Stimulated activated naive B cell treated with anti-CD40 and anti-IgM and Interleukin-4, amounts not matched to agents 10 μg/mL and 1 μg/mL and 100 μg/mL, for 72 hours (primary cell): ENCODE data around the gene TMPRSS15.
A peak's percentile ranks its signal among the peaks of the same experiment; 100 is the strongest.

Experiments
- ATAC-seq, 2 donors: fragments of 150-1000 bp; cut with Tn5 transposase; replicated peaks; 2 replicates each; pipeline ENCODE4 v1.10.0; 2021; ENCODE audit warnings: moderate library complexity in 1 of 2
- DNase-seq: peaks from one replicate; pipeline ENCODE4 v3.0.0; 2021
- H3K27ac Mint-ChIP-seq: one replicate; pipeline ENCODE4 v1.8.0; 2022; ENCODE audit warnings: mild to moderate bottlenecking, mixed read lengths
- H3K27me3 Mint-ChIP-seq, 2 donors: one replicate each; pipeline ENCODE4 v1.8.0; 2022; ENCODE audit warnings: mixed read lengths in 2 of 2
- H3K36me3 Mint-ChIP-seq, 2 donors: one replicate each; pipeline ENCODE4 v1.8.0; 2022; ENCODE audit warnings: mixed read lengths in 2 of 2, mild to moderate bottlenecking in 1 of 2
- H3K4me1 Mint-ChIP-seq, 2 donors: one replicate each; pipeline ENCODE4 v1.8.0; 2022; ENCODE audit warnings: mixed read lengths in 2 of 2, mild to moderate bottlenecking in 1 of 2
- H3K4me3 Mint-ChIP-seq, 2 donors: one replicate each; pipeline ENCODE4 v1.8.0; 2022; ENCODE audit warnings: mild to moderate bottlenecking in 2 of 2, mixed read lengths in 2 of 2, moderate library complexity in 1 of 2
- H3K9me3 Mint-ChIP-seq, 2 donors: one replicate each; pipeline ENCODE4 v1.8.0; 2022; ENCODE audit warnings: mixed read lengths in 2 of 2, mild to moderate bottlenecking in 1 of 2

The TMPRSS15 gene

DNA sequence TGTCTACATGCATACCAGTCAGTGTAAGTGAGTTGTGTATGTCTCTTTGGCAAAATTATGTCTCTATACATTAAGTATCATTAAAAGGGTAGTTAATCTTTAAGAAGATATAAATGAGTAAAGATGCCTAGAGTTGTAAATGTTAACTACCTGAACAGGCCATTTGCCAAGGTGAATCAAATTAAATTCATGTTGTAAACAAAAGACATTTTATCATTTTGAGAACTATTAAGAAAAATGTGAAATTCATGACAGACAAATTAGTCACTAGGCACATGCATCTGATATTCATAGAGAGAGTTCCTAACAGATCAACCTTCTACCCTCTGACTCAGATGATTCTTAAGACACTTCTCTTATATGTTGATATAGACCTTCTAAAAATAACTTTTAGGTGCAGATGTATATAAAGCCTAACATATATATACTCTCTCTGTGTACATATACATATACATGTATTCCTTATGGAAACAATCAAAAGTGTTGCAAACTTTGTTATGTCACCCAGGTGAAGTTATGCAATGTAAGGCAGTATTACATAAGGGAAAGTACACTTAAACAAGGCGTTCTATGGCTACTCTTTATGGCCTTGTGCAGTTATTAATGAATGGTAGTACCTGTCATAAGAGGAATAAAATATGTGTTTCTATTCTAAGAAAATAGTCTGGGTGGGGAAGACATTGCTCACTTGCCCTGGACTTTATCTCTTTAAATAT, at the start of gene TMPRSS15:
TMPRSS15 (minus strand) TSS at position 51 of the 716 bp plus-strand sequence. CDS start 163 bp downstream, outside the sequence.
- Mint-ChIP-seq H3K4me3 (no peak within 1 kb of the TSS), H3K27me3 (no peaks in the 10 kb centered on the region), H3K4me1 (no peaks in the 10 kb centered on the region), H3K27ac (no peak within 1 kb of the TSS), H3K9me3 (peaks cover 6 to 8% of the 10 kb centered on the region in 2 donors), H3K36me3 (no peaks in the 10 kb centered on the region)
- DNase-seq, result no peak
- no peak for ATAC-seq

DNA sequence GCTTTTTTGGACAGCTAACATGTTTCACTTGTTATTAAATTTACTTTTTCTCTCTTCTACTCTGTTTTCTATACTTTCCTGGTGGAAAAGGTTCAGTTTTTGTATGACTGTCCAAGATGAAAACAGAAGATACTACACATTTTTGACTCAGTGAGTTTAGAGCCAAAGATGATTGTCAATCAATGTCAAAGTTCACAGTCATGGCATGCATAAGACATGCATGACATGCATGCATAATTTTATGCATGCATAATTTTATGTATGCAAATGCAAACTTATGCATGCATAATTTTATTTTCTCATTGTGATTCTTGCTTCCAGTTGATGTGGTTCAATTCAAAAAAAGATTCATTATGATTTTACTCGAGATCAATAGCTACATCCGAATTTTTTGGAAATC, 48.1 kb upstream of the TMPRSS15 start:
- H3K36me3 Mint-ChIP-seq, result peaks cover 4 to 8% of the 10 kb centered on the region in 2 donors
- DNase-seq, result no peak
- peaks cover 5 to 6% of the 10 kb centered on the region in 2 donors for H3K9me3 Mint-ChIP-seq
- peaks cover 8% of the 10 kb centered on the region in 2 donors for H3K4me1 Mint-ChIP-seq
- no peak overlapping the region for H3K27ac Mint-ChIP-seq
- ATAC-seq, result no peak
- no peaks in the 10 kb centered on the region for H3K27me3 Mint-ChIP-seq
- H3K4me3 Mint-ChIP-seq, result no peak overlapping the region

DNA sequence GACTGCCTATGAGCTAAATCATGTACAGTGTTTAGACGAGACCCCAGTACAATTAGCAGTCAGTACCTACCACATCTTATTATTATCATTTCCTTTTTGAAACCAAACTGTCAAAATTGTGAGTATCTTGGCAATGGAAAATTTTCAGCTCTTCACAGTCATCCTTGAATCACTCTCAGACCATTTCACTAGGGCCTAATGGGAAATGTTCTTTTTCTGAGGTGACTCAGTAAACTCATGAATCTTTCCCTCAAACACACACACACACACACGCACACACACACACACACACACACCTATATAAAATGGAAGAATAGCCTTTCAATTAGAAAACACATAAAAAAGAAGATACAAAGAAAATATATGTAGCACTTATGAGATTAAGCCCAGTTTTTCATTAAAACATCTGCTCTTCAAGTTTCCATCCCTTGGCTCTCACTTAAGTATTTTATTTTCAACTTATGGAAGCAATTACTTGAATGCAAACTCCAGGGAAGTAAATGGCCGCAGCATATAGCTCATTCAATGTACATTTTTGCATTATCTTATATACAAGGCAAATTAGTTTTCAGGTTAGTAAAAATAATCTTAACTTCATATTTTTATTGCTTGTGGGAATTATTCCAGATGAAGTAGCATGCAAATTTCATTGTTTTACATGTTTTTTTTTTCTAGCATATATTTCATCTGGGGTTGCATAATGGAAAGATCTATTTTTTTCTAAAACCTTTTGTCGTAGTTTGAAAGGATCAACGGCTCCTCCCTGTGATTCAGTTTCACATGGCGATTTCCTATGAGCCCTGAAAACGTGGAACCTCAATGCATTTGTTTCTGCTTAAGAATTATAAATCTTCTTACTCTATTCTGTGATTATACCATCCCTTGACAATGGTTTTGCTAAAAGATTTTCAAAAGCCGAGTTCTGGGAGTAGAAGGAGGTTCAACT, 46.3 kb upstream of the TMPRSS15 start:
- Mint-ChIP-seq H3K4me1 (peaks cover 9 to 10% of the 10 kb centered on the region in 2 donors), H3K9me3 (peaks cover 10 to 11% of the 10 kb centered on the region in 2 donors), H3K27me3 (no peaks in the 10 kb centered on the region), H3K4me3 (no peak overlapping the region), H3K36me3 (peaks cover 9 to 11% of the 10 kb centered on the region in 2 donors), H3K27ac (peak overlapping the region; percentile 4)
- DNase-seq (no peak), ATAC-seq (peak; percentile 39 to 65)

DNA sequence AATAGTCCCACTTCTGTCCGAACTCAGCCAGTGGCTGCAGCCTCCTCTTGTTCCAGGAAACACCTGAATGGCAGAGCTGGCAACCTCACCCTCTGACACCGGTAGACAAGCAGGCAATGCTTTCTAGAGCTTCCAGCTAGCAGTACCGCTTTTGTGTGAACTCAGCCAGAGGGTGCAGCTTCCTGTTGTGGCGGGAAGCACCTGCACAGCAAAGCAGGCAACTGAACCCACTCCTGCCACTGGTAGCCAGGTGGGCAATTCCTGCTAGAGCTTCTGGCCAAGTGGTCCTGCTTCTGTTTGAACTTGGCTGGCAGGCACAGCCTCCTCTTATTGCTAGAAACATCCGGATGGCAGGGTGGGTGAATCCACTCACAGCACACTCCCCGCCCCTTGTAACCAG, 40.1 kb upstream of the TMPRSS15 start:
- Mint-ChIP-seq H3K27ac (peak overlapping the region; percentile 25), H3K4me3 (peak overlapping the region; percentile 17 to 33), H3K9me3 (peaks cover 12 to 14% of the 10 kb centered on the region in 2 donors), H3K4me1 (peaks cover 12 to 20% of the 10 kb centered on the region in 2 donors), H3K27me3 (no peaks in the 10 kb centered on the region), H3K36me3 (peaks cover 4 to 11% of the 10 kb centered on the region in 2 donors)
- peak; percentile 11 for DNase-seq
- ATAC-seq, result peak; percentile 92 to 95

DNA sequence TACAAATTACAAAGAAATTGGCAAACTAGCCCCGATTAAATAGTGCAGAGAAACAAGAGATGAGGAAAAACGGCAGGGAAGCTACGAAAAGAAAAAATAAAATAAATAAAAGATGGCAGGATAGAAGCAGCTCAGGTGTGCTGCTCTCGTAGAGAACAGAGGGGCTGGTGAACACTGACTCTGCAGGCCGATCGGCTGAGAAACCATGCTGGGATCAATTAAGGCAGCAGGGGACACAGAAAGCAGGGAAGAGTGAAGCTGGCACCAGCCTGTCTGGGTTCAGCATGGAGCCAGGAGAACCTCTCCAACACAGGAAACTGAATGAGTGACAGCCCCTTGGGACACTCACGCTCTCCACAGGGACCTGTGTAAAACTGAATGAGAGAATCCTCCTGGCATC, 39.5 kb upstream of the TMPRSS15 start:
- Mint-ChIP-seq H3K36me3 (peaks cover 4 to 11% of the 10 kb centered on the region in 2 donors), H3K4me3 (no peak overlapping the region), H3K27me3 (no peaks in the 10 kb centered on the region), H3K27ac (peak overlapping the region; percentile 47), H3K4me1 (peaks cover 12 to 20% of the 10 kb centered on the region in 2 donors), H3K9me3 (peaks cover 12 to 14% of the 10 kb centered on the region in 2 donors)
- DNase-seq, result no peak
- peak; percentile 19 to 46 for ATAC-seq

DNA sequence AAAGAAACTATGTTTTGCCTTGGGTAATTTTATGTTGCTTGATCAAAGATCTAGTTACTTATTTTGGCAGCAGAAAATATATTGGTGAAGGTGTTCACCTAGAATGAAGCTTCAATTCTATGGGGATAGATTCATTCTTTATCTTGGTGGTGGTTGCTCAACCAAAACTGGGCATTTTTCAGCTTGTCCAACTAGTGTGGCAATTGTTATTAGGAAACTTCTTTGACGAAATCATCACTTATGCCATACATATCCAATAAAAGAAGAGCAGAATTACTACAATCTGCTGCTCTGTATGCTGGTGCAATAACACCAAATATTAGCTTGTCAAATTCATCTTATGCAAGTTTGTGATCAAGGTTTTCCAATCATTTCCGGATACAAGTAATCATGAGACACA, 26.8 kb upstream of the TMPRSS15 start:
- H3K4me3 Mint-ChIP-seq, result no peak overlapping the region
- DNase-seq (no peak), ATAC-seq (no peak)
- H3K27ac Mint-ChIP-seq, result no peak overlapping the region
- H3K27me3 Mint-ChIP-seq, result no peaks in the 10 kb centered on the region
- peaks cover 1 to 9% of the 10 kb centered on the region in 2 donors for H3K36me3 Mint-ChIP-seq
- H3K4me1 Mint-ChIP-seq, result no peaks in the 10 kb centered on the region
- H3K9me3 Mint-ChIP-seq, result peaks cover 0 to 2% of the 10 kb centered on the region in 2 donors

DNA sequence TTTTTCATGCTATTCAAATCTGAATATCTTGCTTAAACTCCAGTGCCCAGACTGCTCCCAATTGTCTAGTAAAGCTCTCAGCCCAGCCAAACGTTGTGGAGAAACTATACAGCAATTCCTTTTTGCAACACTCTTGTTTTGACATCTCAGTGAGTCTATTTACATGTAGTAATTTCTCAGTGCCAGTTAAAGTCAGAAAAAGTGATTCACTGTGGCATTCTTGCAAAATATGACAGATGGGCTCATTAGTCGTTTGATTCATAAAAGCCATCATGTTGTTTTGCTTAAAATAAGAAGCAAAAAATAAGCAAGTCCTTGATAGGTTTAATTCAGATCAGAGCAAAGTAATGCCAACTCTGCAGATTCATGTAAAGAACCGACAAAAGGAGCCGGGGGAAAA, 20.7 kb upstream of the TMPRSS15 start:
- H3K4me1 Mint-ChIP-seq, result peaks cover 2 to 4% of the 10 kb centered on the region in 2 donors
- H3K4me3 Mint-ChIP-seq, result no peak overlapping the region
- H3K27me3 Mint-ChIP-seq, result no peaks in the 10 kb centered on the region
- peaks cover 3 to 9% of the 10 kb centered on the region in 2 donors for H3K36me3 Mint-ChIP-seq
- ATAC-seq, result no peak
- no peak overlapping the region for H3K27ac Mint-ChIP-seq
- DNase-seq, result no peak
- H3K9me3 Mint-ChIP-seq, result peaks cover 0 to 2% of the 10 kb centered on the region in 2 donors

DNA sequence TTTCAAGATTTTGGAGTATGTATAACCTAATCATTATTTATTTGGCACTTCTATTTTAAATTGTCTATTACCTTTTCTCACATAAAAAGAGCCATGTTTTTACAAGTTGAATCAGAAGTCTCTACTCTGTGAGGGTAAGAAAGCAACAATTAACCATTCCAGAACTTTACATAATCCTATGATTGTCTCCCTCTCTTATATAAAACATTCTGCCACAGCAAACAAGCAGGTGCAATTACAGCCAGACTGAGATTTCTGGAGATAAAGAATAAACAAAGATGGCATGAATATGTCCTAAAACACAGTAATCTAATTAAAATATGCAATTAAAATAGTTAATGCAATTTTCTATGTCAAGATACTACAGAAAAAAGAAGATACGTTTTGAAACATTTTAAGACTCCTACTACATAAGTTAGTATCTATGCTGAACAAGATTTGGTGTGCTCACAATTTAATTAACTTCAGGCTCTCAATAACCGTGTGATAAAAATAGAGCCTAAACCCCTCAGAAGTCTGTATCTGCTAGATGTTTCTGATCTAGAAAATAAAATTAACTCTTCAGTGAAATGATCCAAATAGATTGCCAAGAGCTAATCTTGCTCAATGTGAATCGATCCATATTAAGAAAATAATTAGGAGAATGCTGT, 13.7 kb upstream of the TMPRSS15 start:
- no peak for ATAC-seq
- H3K27ac Mint-ChIP-seq, result no peak overlapping the region

DNA sequence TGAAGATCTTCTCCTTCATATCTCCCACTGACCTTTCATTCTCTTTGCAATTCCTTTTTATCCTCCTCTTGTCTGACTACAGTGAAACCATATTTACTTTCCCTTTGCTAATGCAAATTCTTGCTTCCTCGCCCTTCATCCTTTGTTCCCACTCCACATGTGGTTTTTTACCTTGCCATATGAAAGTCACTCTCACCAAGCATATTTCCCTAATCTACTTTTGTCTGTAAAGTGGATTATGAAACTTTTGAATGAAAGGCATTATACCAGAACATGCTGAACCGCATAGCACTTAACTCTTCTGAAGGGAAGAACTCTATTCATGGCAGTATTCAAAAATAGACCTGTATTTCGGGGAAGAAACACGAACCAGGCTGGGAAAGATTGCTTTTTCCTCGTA, 8.0 kb upstream of the TMPRSS15 start:
- no peak overlapping the region for H3K27ac Mint-ChIP-seq
- H3K27me3 Mint-ChIP-seq, result no peaks in the 10 kb centered on the region
- H3K9me3 Mint-ChIP-seq, result peaks cover 0 to 2% of the 10 kb centered on the region in 2 donors
- ATAC-seq (no peak), DNase-seq (no peak)
- no peaks in the 10 kb centered on the region for H3K36me3 Mint-ChIP-seq
- H3K4me1 Mint-ChIP-seq, result peaks cover 3 to 5% of the 10 kb centered on the region in 2 donors
- no peak overlapping the region for H3K4me3 Mint-ChIP-seq

More for the DNA sequence above, 13.7 kb upstream of the TMPRSS15 start:
- Mint-ChIP-seq H3K4me1 (peaks cover 3 to 10% of the 10 kb centered on the region in 2 donors), H3K9me3 (peaks cover 0 to 2% of the 10 kb centered on the region in 2 donors), H3K36me3 (peaks cover 0 to 2% of the 10 kb centered on the region in 2 donors), H3K27me3 (no peaks in the 10 kb centered on the region), H3K4me3 (no peak overlapping the region)
- DNase-seq, result no peak

DNA sequence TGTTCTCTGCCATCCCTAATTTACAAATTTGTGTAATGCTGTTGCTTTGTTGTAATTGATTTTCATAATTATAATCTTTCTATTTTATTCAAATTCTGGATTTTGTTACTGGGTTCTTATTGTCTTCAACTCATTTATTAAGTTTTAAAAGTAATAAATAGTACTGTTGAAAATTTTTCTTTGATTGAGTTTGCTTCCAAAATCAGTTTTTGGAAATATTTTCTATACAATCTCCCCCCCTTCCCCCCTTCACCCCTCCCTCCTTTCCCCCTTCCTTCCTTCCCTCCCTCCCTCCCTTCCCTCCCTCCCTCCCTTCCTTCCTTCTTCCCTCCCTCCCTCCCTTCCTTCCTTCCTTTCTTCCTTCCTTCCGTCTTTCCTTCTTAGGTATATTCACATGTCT, 6.0 kb upstream of the TMPRSS15 start:
- H3K4me3 Mint-ChIP-seq, result no peak overlapping the region

DNA sequence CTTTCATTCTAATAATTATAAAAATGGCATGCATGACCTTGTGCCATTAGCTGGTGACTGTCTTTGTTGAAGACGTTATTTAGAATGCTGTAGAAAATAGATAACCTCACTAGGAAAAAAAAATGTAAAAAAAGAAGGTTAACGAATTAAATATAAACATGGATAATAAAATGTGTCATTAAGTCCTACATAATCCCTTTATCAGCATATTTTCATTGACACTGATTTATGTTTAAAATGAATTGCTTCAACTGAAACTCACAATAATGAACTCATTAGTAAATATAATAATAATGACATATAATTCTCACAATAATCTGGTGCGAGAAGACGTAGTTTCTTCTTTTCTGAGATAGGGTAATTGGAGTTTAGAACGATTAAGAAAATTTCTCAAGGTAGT, 4.7 kb downstream of the TMPRSS15 start:
- H3K36me3 Mint-ChIP-seq, result no peaks in the 10 kb centered on the region
- H3K27me3 Mint-ChIP-seq, result no peaks in the 10 kb centered on the region

More for the DNA sequence above, 6.0 kb upstream of the TMPRSS15 start:
- DNase-seq, result no peak
- Mint-ChIP-seq H3K27ac (no peak overlapping the region), H3K27me3 (no peaks in the 10 kb centered on the region), H3K36me3 (no peaks in the 10 kb centered on the region), H3K9me3 (peaks cover 0 to 2% of the 10 kb centered on the region in 2 donors), H3K4me1 (peaks cover 3 to 5% of the 10 kb centered on the region in 2 donors)
- ATAC-seq, result no peak

DNA sequence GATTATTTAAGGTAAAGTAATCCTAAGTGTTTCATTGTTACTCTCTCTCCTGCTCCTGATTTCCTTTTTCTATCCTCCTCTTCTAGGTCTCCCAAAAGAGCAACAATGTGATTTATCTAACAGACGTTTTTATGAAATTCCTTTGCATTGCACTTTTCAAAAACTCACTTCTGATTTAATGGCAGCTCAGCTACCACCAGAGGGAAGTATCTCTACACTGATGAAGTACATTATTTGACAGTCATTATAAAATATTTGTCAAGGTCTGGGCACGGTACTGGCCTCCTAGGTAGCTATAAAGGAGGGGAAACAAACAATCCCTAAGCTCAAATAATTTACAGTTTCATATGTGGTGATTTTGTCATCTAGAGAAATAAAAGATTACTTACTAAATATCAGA, 15.6 kb downstream of the TMPRSS15 start:
- DNase-seq, result no peak
- H3K36me3 Mint-ChIP-seq, result peaks cover 6 to 13% of the 10 kb centered on the region in 2 donors
- H3K4me1 Mint-ChIP-seq, result peaks cover 13 to 34% of the 10 kb centered on the region in 2 donors
- H3K27me3 Mint-ChIP-seq, result no peaks in the 10 kb centered on the region
- H3K4me3 Mint-ChIP-seq, result no peak overlapping the region
- H3K27ac Mint-ChIP-seq, result peak overlapping the region; percentile 10
- ATAC-seq, result no peak
- H3K9me3 Mint-ChIP-seq, result peaks cover 13 to 14% of the 10 kb centered on the region in 2 donors

More for the DNA sequence above, 4.7 kb downstream of the TMPRSS15 start:
- Mint-ChIP-seq H3K27ac (no peak overlapping the region), H3K9me3 (peaks cover 6 to 8% of the 10 kb centered on the region in 2 donors), H3K4me1 (no peaks in the 10 kb centered on the region), H3K4me3 (no peak overlapping the region)
- no peak for DNase-seq
- ATAC-seq, result no peak

DNA sequence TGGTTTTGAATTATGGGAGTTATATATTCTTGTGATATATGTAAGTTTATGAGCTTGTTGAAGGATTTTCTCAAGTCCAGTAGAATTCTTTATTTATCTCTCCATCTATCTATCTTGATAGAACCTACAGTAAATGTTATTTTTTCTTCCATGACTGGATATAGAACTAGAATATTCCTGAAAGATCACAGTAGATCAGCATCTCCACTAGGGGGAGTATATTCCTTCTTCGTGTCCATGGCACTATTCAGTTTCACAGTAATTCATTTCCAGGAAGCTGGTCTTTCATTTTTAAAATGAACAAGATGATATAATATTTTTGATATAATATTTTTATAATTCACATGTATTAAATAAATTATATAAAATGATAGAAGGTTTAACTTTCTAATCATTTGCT, 18.8 kb downstream of the TMPRSS15 start:
- H3K27me3 Mint-ChIP-seq, result no peaks in the 10 kb centered on the region
- no peak overlapping the region for H3K4me3 Mint-ChIP-seq
- no peak overlapping the region for H3K27ac Mint-ChIP-seq
- no peaks in the 10 kb centered on the region for H3K9me3 Mint-ChIP-seq
- ATAC-seq, result no peak
- peaks cover 6 to 36% of the 10 kb centered on the region in 2 donors for H3K4me1 Mint-ChIP-seq
- no peaks in the 10 kb centered on the region for H3K36me3 Mint-ChIP-seq
- DNase-seq, result no peak
